Stimulated activated naive CD8-positive, alpha-beta T cell treated with anti-CD3 and anti-CD28 coated beads, Interleukin-15, Interleukin-2, amounts not matched to agents 100 ng/mL and 50 ng/mL, for 24 hours (primary cell): ENCODE results near the gene PDF.
A peak's percentile ranks its signal among the peaks of the same experiment; 100 is the strongest.
"Not testable (repeated sequence)": the region's sequence is repeated elsewhere in the genome, so short reads cannot be mapped to it uniquely, and the experiment has no call there.

Experiments
- H3K27ac Mint-ChIP-seq: one replicate; pipeline ENCODE4 v1.8.0; 2021; ENCODE audit warnings: mild to moderate bottlenecking, mixed read lengths
- H3K27me3 Mint-ChIP-seq: one replicate; pipeline ENCODE4 v1.8.0; 2021; ENCODE audit warnings: mixed read lengths
- H3K36me3 Mint-ChIP-seq: one replicate; pipeline ENCODE4 v1.8.0; 2021; ENCODE audit warnings: low read depth, mixed read lengths
- H3K4me1 Mint-ChIP-seq: one replicate; pipeline ENCODE4 v1.8.0; 2021; ENCODE audit warnings: low read depth, mixed read lengths
- H3K4me3 Mint-ChIP-seq: one replicate; pipeline ENCODE4 v1.8.0; 2021; ENCODE audit warnings: mild to moderate bottlenecking, mixed read lengths
- H3K9me3 Mint-ChIP-seq: one replicate; pipeline ENCODE4 v1.8.0; 2021; ENCODE audit warnings: mixed read lengths

The PDF gene

GRCh38 chr16:69314534-69314933 is 15.9 kb downstream of the PDF start:
- Mint-ChIP-seq H3K36me3 (peaks cover 40% of the 10 kb centered on the region), H3K4me1 (peaks cover 23% of the 10 kb centered on the region), H3K9me3 (no peaks in the 10 kb centered on the region), H3K27ac (peak overlapping the region; percentile 26), H3K4me3 (no peak overlapping the region), H3K27me3 (no peaks in the 10 kb centered on the region)

- peaks cover 31% of the 10 kb centered on the region for H3K36me3 Mint-ChIP-seq
Measured at GRCh38 chr16:69313469-69313868, 16.9 kb downstream of the PDF start.

GRCh38 chr16:69311533-69312387 is 18.6 kb downstream of the PDF start:
- Mint-ChIP-seq H3K4me1 (peaks cover 23% of the 10 kb centered on the region), H3K9me3 (no peaks in the 10 kb centered on the region), H3K27me3 (no peaks in the 10 kb centered on the region), H3K36me3 (peaks cover 27% of the 10 kb centered on the region), H3K27ac (peak overlapping the region; percentile 94), H3K4me3 (peak overlapping the region; percentile 98)

More at GRCh38 chr16:69313469-69313868, 16.9 kb downstream of the PDF start:
- Mint-ChIP-seq H3K9me3 (no peaks in the 10 kb centered on the region), H3K27me3 (no peaks in the 10 kb centered on the region), H3K4me3 (peak overlapping the region; percentile 69), H3K4me1 (peaks cover 23% of the 10 kb centered on the region), H3K27ac (peak overlapping the region; percentile 80)

- Mint-ChIP-seq H3K36me3 (peaks cover 18% of the 10 kb centered on the region), H3K4me1 (peaks cover 23% of the 10 kb centered on the region), H3K9me3 (no peaks in the 10 kb centered on the region), H3K27ac (peak within 1 kb of the TSS; percentile 94), H3K4me3 (peak within 1 kb of the TSS; percentile 98), H3K27me3 (no peaks in the 10 kb centered on the region)
Measured at GRCh38 chr16:69310653-69311532, 19.5 kb downstream of the PDF start, which contains the start of gene VPS4A. TSS of gene VPS4A (plus strand) at chr16:69311350. CDS start at chr16:69311512, 162 bp downstream.

- Mint-ChIP-seq H3K4me1 (peaks cover 23% of the 10 kb centered on the region), H3K27ac (no peak overlapping the region), H3K4me3 (no peak overlapping the region), H3K9me3 (no peaks in the 10 kb centered on the region), H3K27me3 (no peaks in the 10 kb centered on the region), H3K36me3 (peaks cover 16% of the 10 kb centered on the region)
Measured at GRCh38 chr16:69309316-69309715, 21.1 kb downstream of the PDF start.

DNA sequence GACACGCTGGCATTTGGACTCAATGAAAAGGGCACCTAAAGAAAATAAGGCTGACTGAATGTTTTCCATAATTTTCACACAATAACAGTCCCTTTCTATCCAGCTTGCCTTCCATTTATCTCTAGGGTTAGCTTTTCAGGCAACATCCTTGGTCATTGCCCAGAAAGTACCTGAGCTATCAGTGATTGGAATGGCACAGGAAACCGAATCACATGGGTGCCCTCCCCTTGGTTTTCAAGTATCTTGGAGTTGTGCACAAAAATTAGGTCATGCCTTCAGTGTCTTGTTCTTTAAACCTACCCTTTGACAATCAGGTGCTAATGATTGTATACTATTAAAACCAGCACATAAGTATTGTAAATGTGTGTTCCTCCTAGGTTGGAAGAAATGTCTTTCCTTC is 22.5 kb downstream of the PDF start:
- peaks cover 12% of the 10 kb centered on the region for H3K4me1 Mint-ChIP-seq
- H3K4me3 Mint-ChIP-seq: no peak overlapping the region
- H3K27me3 Mint-ChIP-seq: no peaks in the 10 kb centered on the region
- peaks cover 4% of the 10 kb centered on the region for H3K36me3 Mint-ChIP-seq
- no peak overlapping the region for H3K27ac Mint-ChIP-seq
- no peaks in the 10 kb centered on the region for H3K9me3 Mint-ChIP-seq

- no peaks in the 10 kb centered on the region for H3K27me3 Mint-ChIP-seq
- H3K36me3 Mint-ChIP-seq: peaks cover 2% of the 10 kb centered on the region
- H3K4me1 Mint-ChIP-seq: peaks cover 8% of the 10 kb centered on the region
- H3K9me3 Mint-ChIP-seq: no peaks in the 10 kb centered on the region
- H3K27ac Mint-ChIP-seq: no peak overlapping the region
- H3K4me3 Mint-ChIP-seq: no peak overlapping the region
Measured at GRCh38 chr16:69307091-69307490, 23.3 kb downstream of the PDF start.

DNA sequence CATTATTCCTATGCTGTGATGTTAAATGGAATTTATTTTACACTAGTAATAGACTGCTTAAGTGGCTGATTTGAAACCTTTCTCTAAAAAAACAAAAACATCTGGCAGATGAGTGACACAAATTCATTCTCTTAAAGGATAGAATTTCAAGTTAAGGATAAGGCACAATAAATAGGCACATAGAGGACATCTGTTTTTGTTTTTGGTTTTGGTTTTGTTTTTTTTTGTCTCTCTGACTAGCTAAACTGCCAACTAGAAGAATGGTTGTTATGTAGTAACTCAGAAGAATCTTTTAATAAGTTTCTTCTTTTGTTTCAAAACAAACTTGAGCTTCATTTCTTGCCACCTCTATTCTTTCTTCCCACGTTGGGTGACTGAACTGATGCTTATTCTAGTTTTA is 24.4 kb downstream of the PDF start:
- Mint-ChIP-seq H3K36me3 (peaks cover 5% of the 10 kb centered on the region), H3K4me1 (peaks cover 6% of the 10 kb centered on the region), H3K27ac (no peak overlapping the region), H3K9me3 (no peaks in the 10 kb centered on the region), H3K4me3 (no peak overlapping the region), H3K27me3 (no peaks in the 10 kb centered on the region)

- Mint-ChIP-seq H3K27me3 (no peaks in the 10 kb centered on the region), H3K4me1 (no peaks in the 10 kb centered on the region), H3K4me3 (no peak overlapping the region), H3K27ac (no peak overlapping the region), H3K36me3 (peaks cover 10% of the 10 kb centered on the region), H3K9me3 (no peaks in the 10 kb centered on the region)
Measured at GRCh38 chr16:69302301-69302700, 28.1 kb downstream of the PDF start.

DNA sequence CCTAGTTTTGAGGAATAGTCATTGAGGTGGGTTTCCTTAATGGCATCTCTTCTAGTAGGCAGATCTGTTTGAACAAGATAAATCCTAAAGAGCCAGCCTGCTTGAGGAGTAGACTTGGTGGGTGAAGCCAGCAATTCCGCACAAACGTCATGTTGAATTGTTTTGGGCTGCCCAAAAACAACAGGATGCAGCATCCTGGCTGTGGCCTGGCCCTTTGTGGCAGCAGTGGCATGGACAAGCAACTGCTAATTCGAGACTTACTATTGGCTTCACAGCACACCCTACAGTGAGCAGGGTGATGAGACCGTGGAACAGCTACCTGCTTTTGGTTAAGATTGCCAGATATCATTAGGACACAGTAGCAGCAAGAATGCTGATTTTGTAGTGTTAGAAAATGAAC is 28.5 kb downstream of the PDF start:
- Mint-ChIP-seq H3K27ac (no peak overlapping the region), H3K4me3 (no peak overlapping the region), H3K36me3 (peaks cover 10% of the 10 kb centered on the region), H3K27me3 (no peaks in the 10 kb centered on the region), H3K9me3 (no peaks in the 10 kb centered on the region), H3K4me1 (no peaks in the 10 kb centered on the region)

GRCh38 chr16:69301187-69301586 is 29.2 kb downstream of the PDF start:
- no peaks in the 10 kb centered on the region for H3K9me3 Mint-ChIP-seq
- H3K4me3 Mint-ChIP-seq: no peak overlapping the region
- H3K4me1 Mint-ChIP-seq: no peaks in the 10 kb centered on the region
- H3K27me3 Mint-ChIP-seq: no peaks in the 10 kb centered on the region
- H3K27ac Mint-ChIP-seq: no peak overlapping the region
- H3K36me3 Mint-ChIP-seq: peaks cover 10% of the 10 kb centered on the region

- H3K27me3 Mint-ChIP-seq: no peaks in the 10 kb centered on the region
- no peak overlapping the region for H3K4me3 Mint-ChIP-seq
- H3K9me3 Mint-ChIP-seq: no peaks in the 10 kb centered on the region
- peaks cover 4% of the 10 kb centered on the region for H3K4me1 Mint-ChIP-seq
- H3K36me3 Mint-ChIP-seq: peaks cover 10% of the 10 kb centered on the region
- no peak overlapping the region for H3K27ac Mint-ChIP-seq
Measured at GRCh38 chr16:69298261-69298660, 32.1 kb downstream of the PDF start.

DNA sequence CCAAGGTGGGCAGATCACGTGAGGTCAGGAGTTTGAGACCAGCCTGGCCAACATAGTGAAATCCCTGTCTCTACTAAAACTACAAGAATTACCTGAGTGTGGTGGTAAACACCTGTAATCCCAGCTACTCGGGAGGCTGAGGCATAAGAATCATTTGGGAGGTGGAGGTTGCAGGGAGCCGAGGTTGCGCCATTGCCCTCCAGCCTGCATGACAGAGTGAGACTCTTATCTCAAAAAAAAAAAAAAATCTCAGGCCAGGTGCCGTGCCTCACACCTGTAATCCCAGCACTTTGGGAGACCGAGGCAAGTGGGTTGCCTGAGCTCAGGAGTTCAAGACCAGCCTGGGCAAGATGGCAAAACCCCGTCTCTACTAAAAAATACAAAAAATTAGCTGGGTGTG is 33.6 kb downstream of the PDF start:
- not testable (repeated sequence) for H3K27ac Mint-ChIP-seq, H3K9me3 Mint-ChIP-seq, H3K4me3 Mint-ChIP-seq, H3K27me3 Mint-ChIP-seq, H3K4me1 Mint-ChIP-seq
- peaks cover 10% of the 10 kb centered on the region for H3K36me3 Mint-ChIP-seq

GRCh38 chr16:69294051-69294450 is 36.3 kb downstream of the PDF start:
- H3K4me1 Mint-ChIP-seq: peaks cover 6% of the 10 kb centered on the region
- no peaks in the 10 kb centered on the region for H3K36me3 Mint-ChIP-seq
- no peak overlapping the region for H3K4me3 Mint-ChIP-seq
- no peaks in the 10 kb centered on the region for H3K9me3 Mint-ChIP-seq
- H3K27ac Mint-ChIP-seq: no peak overlapping the region
- H3K27me3 Mint-ChIP-seq: no peaks in the 10 kb centered on the region

DNA sequence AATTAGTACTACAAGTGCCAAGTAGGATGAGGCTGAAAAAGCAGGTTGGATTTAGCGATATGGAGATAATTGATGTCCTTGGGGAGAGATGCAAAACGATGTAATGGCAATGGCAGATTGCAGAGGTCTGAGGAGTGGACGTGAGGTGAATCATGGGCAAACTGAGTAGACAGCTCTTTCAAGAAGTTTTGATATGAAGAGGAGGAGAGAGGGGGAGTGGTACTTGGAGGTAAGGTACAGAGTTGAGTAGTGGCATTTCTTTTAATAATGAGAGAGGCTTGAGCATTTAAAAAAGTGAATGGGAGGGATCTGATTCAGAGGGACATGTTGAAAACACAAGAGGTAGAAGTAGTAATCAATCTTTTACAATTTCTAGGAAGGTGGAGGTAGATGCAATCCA is 37.0 kb downstream of the PDF start:
- Mint-ChIP-seq H3K27me3 (no peaks in the 10 kb centered on the region), H3K27ac (peak overlapping the region; percentile 75), H3K4me1 (peaks cover 6% of the 10 kb centered on the region), H3K36me3 (no peaks in the 10 kb centered on the region), H3K9me3 (no peaks in the 10 kb centered on the region), H3K4me3 (no peak overlapping the region)
